Hematopoietic multipotent progenitor cell treated with erythropoietin and hydrocortisone succinate and interleukin-3 and kit ligand, for 6 days (in vitro differentiated cells): ENCODE results near the gene PTPRN2.

Source experiments
- DNase-seq: peaks from one replicate; pipeline ENCODE4 v3.0.0-alpha.2; 2015

PTPRN2 gene

DNA sequence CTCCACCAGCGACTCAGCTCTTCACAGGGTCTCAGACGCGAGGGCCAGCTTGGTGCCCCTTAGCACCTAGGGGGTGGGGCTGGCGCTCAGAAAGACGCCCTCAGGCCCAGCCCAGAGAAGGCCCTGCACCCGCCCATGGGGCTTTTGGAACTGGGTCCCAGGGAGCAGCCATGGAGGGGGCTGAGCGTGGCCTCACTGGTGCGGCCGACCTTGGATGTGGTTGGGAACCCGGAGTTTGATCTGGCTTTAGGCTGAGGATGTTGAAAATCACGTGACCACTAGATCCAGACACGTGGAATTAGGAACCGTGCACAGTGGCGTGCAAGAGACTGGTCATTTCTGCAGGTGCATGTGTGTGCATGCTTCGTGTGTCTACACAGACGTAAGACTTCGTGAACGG lies 1065.4 kb downstream of the PTPRN2 start:
- no peak for DNase-seq

DNA sequence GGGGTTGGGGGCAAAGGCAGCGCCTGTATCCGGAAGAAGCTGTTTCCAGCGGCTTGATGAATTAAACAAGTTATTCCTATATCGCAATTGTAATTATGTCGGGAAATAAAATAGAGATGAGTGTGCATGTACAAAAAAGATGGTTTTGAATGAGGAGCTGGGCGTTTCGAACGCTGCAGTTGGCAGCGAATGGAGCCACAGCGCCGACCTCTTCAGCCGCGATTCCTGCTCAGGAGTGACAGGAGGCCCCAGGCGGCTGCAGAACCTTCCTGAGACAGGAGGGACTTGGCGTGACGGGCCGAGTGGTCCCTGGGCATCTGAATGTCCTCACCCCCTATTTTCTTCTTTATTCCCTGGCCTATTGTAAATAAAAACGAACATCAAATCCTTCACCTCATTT lies 1065.9 kb downstream of the PTPRN2 start:
- DNase-seq, result no peak

DNA sequence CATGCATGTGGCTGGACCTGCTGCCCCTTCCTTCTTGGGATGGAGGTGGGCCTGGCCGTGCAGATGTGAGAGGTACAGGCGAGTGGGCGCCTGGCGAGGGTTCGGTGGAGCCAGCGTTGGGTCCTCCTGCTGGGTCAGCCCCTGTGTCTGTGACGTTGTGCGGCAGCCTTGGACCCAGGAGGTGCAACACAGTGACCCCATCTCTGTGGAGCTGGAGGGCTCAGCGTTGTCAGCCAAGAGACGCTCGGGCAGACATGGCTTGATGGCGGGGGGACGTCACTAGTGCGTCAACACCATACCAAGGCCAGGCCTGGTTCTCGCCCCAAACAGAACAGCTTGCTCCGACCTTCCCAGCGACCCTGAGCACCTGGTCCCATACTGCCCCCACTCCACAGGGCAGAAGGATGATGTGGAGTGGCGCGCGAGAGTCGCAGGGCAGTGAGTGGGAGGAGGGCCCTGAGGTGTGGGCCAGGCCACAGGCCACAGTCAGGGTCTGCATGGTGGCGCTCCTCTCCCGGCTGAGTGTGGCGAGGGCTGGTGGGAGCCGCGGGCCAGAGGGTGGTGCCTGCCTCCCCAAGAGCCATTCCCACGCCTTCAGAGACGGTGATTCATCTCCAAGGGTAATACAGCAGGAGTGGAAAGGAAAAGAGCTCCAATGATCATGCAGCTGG lies 1066.4 kb downstream of the PTPRN2 start:
- no peak for DNase-seq

DNA sequence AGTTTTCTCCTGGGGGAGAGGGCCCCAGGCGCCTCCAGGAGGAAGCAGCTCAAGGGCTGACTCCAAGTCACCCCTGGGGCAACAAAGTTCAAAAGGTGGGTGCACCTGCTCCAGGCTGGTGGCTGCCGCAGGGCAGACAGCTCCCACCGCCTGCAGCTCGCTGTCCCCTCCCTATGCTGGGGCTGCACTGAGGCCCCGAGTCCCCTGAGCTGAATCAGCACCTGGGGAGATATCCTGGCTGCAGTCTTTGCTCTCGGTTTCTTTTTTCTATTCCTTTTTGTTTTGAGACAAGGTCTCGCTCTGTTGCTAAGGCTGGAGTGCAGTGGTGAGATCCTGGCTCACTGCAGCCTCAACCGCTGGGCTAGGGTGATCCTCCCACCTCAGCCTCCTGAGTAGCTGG lies 1067.4 kb downstream of the PTPRN2 start:
- DNase-seq, result no peak

DNA sequence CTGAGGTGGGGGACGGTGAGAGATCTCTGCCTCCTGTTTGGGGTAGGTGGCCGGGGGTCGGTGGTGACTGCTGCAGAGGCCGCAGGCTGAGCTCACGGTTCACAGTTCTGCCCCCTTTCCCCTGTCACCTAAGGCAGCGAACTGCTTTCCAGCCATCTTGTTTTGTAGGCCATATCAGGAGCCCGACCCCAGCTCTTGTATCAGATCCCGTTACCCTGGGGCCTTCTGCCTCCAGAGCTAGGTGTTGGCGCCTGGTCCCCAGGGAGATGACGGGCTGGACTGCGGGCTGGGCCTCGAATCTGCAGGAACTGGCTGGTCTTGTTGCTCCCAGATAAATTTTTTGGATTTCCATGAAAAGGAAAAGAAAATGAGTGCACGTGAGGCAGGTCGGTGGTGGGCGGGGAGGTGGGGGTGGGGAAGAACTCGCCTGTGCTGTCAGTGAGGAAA lies 1067.8 kb downstream of the PTPRN2 start:
- no peak for DNase-seq

DNA sequence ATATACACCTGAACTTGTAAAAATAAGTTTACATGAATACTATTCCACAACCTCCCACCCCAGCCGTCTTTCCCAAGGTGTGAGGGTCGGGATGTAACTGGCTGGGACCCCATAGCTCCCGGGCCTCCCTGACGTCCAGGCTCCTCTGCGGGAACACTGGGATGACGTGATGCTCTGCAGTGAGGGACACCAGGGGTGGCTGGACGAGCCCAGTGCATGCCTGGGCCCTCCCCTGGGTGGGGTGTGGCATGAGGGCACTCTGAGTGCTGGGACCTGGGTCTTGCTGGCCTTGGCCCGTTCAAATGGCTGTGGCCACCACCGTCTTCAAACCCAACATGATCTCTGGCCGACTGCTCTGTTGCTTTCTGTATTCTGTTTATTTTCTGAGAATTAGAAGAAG lies 1068.4 kb downstream of the PTPRN2 start:
- no peak for DNase-seq

DNA sequence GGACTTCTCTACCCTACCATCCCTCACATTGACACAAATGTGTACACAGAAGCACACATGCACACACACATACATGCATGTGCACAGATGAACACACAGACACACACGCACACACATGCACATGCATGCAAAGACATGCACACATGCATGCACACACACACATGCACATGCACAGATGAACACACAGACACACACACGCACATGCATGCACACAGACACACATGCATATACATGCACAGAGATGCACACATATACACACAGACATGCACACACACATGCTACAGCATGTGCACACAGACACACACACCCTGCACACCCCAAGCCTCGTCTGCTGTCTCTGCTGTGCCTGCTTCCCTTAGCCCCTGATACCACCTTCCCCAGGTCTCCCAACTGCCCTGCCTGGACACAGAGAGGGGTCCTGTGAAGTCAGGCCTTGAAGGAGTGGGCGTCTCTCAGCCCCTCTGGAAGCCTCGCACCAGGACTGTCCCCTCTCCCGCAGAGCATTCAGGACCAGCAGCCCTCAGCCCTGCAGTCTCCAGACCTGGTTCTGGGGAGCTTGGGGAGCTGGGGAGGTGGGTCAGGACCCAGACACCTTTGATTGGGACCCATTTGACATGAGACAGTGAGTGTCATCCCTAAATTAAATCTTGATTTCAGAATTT lies 1069.0 kb downstream of the PTPRN2 start:
- DNase-seq, result no peak

DNA sequence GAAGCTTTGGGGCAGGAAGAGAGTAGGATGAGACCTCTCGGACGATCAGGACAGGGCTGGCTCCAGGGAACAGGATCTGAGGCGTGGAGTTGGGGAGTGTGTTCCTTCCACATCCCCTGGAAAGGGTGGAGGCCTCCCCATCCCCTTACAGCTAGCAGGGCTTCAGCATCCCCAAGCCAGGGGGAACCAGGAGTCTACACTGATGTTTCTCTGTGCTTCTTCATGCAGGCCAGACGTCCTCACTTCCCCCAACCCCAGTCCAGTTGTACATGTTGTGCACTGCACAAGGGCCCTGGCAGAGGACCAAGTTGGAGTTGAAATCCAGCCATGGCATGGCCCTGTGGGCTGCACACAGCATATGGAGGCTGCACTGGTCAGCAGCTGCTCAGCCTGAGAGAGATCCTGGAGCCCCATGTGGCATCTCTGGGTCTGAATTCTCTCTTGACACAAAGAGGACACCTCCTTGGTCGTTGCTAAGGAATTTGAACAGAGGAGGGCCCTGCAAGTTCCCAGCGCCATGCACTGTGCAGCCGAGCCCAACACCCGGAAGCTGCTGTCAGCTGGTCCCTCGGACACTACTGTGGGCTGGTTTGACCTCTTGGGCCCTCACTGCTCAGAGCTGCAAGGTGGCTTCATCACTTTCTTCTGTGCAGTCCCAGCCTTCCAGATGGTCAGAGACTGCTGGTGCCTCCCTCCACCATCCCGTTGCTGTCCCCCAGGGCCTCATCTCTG lies 1069.7 kb downstream of the PTPRN2 start:
- DNase-seq, result no peak

DNA sequence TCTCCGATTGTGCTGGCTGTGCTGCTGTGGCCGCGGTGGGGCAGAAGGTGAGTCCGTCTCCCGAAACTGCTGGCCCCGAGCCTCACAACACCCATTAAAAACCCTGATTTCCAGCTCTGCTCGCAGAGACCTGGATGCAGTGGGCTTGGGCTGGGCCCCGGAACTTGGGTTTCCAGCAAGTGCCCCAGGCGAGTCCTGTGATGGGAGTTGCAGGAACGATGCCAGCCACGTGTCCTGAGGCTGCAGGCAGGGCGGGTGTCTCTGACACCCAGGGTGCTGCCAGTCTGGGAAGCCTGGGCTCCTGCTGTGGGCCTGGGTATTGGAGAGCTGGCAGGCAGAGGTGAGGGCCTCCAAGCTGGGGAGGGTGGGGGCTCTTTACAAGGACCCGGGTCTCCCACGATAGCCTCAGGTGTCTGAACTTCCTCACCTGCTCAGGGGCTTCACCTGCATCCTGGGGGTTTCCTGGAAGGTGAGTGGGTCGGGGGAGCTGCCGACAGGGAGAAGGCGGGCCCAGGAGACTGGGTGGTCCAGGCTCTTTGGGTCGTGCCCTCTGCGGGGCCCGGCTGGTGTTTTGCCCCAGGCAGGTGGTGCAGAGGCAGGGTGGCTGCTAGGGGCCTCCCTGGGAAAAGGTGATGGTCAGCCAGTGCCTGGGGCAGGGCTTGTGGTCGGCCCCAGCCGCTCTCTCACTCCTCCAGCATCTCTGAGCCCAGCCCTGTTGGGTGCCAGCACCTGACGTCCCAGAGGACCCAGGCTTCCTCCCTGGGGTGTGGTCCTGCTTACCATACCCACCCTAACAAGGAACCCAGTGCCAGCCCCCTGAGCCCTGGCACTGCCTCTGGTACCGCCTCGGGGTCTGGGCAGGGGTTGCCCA lies 1070.5 kb downstream of the PTPRN2 start:
- DNase-seq, result no peak

DNA sequence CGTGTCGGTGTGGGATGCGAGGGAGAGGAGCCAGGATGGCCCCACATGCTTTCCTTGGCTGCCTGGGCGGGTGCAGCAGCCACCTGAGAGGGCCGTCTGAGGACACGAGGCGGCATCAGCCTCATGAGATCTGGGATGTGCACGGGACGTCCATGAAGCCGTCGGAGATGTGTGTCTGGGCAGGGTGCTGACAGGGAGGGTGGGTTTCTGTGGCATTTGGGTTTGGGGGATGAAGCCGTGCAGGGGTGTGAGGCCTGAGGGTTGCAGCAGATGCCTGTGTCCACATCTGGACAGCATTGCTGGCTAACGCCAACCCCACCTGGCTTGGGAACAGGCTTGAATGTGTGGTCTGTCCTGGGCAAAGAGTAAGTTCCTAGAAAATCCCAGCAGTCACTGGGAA lies 1071.3 kb downstream of the PTPRN2 start:
- no peak for DNase-seq

DNA sequence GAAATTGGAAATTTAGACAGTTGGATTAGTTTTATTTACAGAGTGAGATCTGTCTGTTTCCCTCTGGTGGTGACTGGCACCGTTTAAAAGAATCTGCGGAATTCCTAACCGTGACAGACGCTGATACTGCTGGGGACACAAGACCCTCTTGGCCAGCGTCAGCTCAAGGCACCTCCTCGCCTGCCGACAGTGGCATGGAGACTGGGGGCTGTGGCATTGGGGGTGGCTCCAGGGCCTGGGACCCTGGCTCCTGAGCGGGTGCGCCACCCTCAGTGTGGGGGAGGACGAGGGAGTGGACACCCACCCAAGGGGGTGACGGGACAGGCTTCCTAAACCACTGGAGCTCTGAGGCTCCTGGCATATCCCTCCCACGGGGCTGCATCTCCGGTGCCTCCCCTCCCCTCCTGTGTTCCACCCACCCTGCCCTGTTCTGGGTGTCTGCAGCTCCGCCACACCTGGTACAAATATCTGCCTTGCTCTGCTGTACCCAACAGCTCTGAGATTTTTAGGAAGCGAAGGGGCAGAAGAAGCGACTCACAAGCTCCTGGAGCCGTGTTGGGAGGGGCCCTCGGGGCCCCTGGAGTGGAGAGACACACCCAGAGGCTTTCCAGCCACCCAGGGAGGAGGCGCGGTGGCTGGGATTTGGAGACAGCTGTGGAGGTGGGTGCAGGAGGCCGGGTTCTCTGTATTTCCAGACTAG lies 1072.1 kb downstream of the PTPRN2 start:
- DNase-seq, result no peak

DNA sequence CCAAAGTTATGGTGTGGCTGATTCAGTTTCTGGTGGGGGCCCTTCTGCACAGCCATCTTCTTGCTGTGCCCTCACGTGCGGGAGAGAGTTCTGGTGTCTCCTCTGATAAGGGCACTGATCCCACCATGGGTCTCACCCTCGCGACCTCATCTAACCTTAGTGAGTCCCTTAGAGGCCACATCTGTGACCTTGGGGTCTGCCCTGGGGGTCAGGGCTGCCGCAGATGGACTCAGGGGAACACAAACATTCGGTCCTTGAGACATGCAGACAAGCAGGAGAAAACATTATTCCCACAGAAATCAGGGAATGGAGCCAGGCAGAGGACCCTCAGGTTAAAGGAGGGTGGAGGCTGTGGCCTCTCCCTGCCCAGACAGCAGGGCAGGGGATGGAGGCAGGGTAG lies 1072.9 kb downstream of the PTPRN2 start:
- DNase-seq, result no peak

DNA sequence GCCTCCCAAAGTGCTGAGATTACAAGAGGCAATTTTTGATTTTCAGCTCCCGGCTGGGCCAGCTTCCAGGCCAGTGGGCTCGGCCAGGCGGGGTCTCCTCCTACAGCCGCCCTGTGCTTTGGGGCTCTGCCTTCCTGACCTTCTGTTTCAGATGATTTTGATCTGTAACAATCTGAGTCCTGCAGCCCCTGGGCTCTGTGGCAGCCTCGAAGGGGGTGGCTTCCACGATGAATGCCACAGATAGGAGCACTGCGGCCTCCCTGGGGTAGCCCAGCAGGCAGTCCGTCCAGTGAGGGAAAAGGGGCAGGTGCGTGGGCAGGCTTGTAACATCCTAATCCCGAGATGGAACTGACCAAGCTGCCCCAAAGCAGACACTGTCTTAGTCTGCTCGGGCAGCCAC lies 1073.3 kb downstream of the PTPRN2 start:
- no peak for DNase-seq

DNA sequence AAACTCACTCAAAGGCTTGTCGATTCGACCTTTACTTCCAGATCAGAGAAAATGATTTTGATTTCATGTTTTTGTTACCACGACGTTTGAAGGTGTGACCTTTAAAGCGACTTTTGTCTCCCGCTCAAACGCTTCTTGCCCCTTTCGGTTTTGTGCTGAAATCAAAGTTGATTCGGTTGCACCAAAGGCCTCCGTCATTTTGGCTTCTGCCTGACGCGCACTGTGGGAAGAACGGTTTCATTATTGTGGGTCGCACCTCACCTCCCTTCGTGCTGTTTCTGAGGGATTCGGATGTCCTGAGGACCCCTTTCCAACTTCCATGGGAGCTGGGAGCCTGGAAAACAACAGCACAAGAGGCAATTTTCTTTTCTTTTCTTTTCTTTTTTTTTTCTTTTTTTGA lies 1073.9 kb downstream of the PTPRN2 start:
- no peak for DNase-seq

DNA sequence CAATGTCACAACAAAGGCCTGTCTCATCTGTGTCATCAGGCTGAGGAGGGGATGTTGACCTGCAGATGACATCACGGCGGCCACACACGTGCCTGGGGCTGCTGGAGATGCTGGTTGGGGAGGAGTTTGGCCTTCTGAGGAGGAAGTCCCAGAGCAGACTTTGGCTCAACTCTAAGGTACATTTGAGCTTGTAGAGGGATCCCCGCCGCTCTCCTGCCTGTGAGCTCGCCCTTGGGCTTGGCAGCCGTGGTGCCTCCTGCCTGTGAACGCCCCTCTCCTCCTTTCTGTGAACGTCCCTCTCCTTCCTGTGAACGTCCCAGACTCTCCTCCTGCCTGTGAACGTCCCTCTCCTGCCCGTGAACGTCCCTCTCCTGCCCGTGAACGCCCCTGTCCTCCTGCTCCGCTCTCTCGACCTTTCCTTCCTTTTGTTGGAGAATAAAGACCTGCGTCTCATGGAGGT lies 1074.4 kb downstream of the PTPRN2 start:
- no peak for DNase-seq

DNA sequence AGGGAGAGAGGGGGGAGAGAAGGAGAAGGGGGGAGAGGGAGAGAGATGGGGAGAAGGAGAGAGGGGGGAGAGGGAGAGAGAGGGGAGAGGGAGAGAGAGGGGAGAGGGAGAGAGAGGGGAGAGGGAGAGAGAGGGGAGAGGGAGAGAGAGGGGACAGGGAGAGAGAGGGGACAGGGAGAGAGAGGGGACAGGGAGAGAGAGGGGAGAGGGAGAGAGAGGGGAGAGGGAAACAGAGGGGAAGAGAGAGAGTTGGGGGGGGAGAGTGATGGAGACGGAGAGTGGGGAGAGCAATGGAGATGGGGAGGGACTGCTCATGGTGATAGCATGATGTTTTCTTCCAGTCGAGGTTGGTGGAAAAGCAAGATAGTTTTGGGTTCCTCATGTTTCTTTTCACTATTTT lies 1078.4 kb downstream of the PTPRN2 start:
- DNase-seq, result no peak

DNA sequence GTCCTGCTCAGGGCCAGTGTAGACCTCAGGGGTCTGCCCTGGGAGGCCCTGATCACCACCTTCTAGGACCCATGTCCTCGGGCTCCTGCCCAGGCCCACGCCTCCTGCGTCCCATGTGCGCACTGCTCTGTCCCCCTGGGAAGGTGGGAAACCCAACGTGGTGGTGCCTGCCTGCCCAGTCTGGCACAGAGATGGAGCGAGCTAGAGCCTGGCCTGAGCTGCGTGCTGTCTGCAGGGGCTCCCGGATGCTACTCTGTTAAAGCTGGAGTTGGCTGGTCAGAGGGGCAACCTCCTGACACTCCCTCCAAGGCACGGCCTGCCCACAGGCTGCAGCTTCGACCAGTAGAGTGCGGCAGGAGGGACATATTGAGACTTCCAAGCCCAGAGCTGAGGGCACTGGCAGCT lies 1079.1 kb downstream of the PTPRN2 start:
- DNase-seq, result no peak

DNA sequence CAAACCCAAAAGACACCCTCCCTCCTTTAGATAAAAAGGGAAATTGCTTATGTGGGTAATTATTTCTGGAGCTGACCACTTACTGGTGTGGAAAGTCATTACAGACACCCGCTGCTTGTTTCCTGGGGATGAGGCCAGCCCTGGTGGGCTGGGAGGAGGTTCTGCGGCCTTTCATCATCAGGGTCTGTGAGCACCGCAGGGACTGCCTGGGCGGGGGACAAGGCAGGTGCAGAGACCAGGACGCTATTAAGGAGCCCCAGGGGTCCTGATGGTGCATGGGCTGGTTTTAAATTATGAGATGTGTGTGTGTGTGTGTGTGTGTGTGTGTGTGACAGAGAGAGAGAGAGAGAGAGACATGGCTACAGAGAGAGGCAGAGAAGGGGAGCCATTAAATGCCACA lies 1079.6 kb downstream of the PTPRN2 start:
- no peak for DNase-seq

DNA sequence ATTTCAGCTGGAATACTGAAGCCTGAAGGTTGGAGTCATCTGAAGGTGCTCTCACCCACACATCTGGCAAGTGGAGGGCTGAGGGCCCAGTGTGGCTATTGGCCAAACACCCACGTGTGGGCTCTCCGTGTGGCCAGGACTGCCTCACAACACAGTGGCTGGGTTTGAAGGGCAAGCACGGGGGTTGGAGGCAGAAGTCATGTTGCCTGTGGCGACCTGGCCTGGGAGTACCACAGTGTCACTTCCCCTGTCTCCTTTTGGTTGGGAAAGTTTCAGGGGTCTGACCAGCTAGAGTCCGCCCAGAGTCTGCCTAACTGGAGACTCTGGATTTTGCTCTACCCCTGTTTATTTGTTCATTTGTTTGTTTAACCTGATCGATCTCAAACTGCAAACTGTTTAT lies 1081.4 kb downstream of the PTPRN2 start:
- no peak for DNase-seq

DNA sequence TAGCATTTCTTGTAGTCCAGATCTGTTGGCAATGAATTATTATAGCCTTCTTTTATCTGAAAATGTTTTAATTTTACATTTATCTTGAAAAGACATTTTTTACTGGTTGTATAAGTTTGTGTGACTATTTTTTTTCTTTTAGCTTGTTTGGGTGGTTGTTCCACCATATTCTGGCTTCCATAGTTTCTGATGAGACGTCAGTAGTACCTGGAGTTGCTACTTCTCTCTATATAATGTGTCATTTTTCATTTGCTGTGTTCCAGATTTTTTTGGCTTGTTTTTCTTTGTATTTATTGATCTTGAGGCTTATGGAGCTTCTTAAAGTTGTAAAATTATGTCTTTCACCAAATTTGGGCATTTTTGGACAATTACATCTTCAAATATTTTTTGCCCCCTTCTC lies 1082.0 kb downstream of the PTPRN2 start:
- no peak for DNase-seq

DNA sequence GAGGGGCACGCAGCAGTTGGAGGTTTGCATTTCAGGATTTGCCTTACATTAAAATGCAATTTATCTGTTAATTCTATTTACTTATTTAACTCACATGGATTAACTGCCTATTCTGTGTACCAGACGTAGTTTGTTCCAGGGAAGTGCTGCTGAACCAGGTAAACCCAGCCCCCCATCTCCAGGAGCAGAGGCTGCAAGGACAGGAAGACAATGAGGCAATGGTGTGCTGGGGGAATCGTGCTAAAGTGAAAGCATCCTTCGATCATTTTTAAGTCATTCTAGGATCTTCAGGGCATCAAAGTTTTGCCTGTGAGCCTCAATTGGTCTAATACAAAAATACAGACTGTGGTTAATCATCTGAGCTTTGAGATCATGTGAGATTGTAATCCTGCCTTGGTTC lies 1084.4 kb downstream of the PTPRN2 start:
- DNase-seq, result no peak

DNA sequence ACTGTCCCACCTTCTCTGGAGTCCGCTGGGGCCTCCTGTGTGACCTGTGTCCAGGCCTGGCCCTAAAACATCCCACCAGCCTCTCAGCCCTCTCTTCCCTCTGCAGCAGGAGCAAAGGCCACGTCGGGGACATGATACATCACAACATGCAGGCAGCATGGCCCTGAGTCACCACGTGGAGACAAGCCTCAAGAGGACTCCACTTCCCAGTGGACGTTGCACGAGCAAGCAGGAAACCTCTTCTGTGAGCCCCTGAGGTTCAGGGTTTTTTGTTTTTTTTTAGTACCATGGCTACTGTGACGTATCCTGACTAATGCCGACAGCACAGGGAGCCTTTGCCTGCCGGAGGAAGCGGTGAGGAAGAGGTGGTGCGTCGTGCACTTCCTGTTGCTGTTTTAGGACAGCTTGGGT lies 1084.9 kb downstream of the PTPRN2 start:
- DNase-seq, result no peak

DNA sequence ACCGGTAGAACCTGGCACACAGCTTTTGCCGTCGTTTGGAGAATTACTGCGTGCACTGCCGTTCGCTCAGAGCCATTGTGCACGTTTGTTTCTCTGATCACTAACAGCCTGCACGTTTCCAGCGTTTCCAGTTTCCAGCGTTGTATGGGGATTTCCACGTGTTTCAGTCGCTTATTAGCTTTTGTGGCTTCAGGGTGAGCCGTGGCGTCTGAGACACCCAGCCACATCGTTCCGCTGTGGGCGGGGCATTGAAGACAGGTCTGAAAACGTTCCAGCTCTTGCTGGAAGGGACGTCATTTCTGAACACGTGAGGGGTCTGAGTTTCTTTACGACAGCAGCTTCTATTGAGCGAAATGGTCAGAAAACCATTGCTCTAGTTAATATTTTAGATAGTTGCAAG lies 1086.0 kb downstream of the PTPRN2 start:
- DNase-seq, result no peak
